ENCODE data around the gene RAB33A.

DNA sequence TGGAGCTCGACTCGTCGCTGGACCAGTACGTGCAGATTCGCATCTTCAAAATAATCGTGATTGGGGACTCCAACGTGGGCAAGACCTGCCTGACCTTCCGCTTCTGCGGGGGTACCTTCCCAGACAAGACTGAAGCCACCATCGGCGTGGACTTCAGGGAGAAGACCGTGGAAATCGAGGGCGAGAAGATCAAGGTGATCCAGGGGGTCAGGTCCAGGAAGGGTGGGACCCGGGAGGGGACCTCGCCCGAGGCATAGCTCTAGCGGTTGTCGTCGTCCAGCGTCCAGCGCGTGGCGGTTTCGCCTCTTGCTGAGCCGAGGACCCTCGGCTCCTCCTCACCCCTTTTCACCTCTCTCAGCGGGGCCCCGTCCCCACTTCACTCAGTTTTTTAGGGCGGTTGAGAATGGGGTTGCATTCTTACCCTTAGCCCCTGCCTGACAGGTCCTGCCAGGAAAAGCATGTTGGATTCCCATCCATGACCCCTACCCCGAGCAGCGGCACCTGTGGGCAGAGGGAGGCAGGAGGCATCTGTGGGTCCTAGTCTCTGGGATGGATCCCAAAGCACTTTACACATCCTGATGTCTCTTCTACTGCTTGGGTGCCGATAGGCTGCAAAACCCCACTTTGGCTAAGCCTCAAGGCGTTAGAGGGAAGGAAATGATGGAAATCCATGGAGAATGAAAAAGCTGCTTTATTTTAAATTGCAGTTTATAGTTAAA, 524 bp downstream of the RAB33A start:
- TF ChIP-seq CTCF (optimal IDR thresholded peaks at IDR 0.05 in 1 of 3, IDR thresholded peaks at IDR 0.05 in 1 of 3, conservative IDR thresholded peaks at IDR 0.05 in 1 of 3; ENCODE audit: extremely low read depth in 1 of 3, insufficient read depth in 2 of 3, low read length in 3 of 3) (no peak), EZH2 (IDR thresholded peaks at IDR 0.05; ENCODE audit: low read length) (no peak)
